Heart left ventricle (tissue), 16 donors: Measurements from ENCODE around the gene S1PR4. TPM values are rescaled to one million over a fixed set of nuclear protein-coding genes. Genes with fewer than 3 reads are reported as not detected.

Experiments used
- ATAC-seq, 4 donors: fragments of 200-7000 bp; cut with Tn5 transposase; one replicate each; pipeline ENCODE4 v1.9.1; 2020 to 2022; ENCODE audit warnings: moderate library complexity in 4 of 4, mild to moderate bottlenecking in 3 of 4, moderate number of reproducible peaks in 1 of 4
- DNase-seq, 5 donors: peaks; one replicate each; pipeline ENCODE4 v3.0.0-alpha.2; 2020
- H3K27ac ChIP-seq, 12 donors: fragments of 200-600 bp; sonication (generic) in 4 of 12; one replicate each; pipeline versions ENCODE4 v1.5.0 to v1.8.0; 2016 to 2022; ENCODE audit warnings: mild to moderate bottlenecking in 2 of 12
- H3K27me3 ChIP-seq, 9 donors: fragments of 200-600 bp; sonication (generic) in 2 of 9; one replicate each; pipeline versions ENCODE4 v1.5.1 to v1.8.0; 2016 to 2022; ENCODE audit warnings: mild to moderate bottlenecking in 3 of 9
- H3K36me3 ChIP-seq, 9 donors: fragments of 200-600 bp; sonication (generic) in 2 of 9; one replicate each; pipeline versions ENCODE4 v1.5.0 to v1.8.0; 2018 to 2022; ENCODE audit warnings: mild to moderate bottlenecking in 2 of 9
- H3K4me1 ChIP-seq, 12 donors: fragments of 200-600 bp; sonication (generic) in 4 of 12; one replicate each; pipeline versions ENCODE4 v1.5.0 to v1.8.0; 2016 to 2022; ENCODE audit warnings: mild to moderate bottlenecking in 3 of 12
- H3K4me3 ChIP-seq, 12 donors: fragments of 200-600 bp; sonication (generic) in 4 of 12; one replicate each; pipeline versions ENCODE4 v1.5.0 to v1.8.0; 2017 to 2022; ENCODE audit warnings: mild to moderate bottlenecking in 9 of 12, moderate library complexity in 4 of 12
- H3K9me3 ChIP-seq, 12 donors: fragments of 200-600 bp; sonication (generic) in 4 of 12; one replicate each; pipeline versions ENCODE4 v1.5.0 to v1.8.0; 2016 to 2022; ENCODE audit warnings: mild to moderate bottlenecking in 1 of 12
- POLR2A ChIP-seq, 2 donors: fragments of 450-650 bp; IDR thresholded peaks; one replicate each; pipeline ENCODE4 v1.6.1; 2017; ENCODE audit warnings: antibody characterized with exemption in 2 of 2, mild to moderate bottlenecking in 2 of 2, moderate library complexity in 2 of 2
- WGBS, 4 donors: extraction: QIAGEN DNeasy Blood & Tissue Kit in 2 of 4; methylation state at CpG; one replicate each; pipeline versions ENCODE4 v1.1.5 to v1.1.7; 2013 to 2018; 5-methylcytosine and 5-hydroxymethylcytosine counted together
- intact Hi-C, 10 donors: fragments of 100-400 bp; cut with DNase I; formaldehyde crosslinking; loops; one replicate each; pipeline versions ENCODE4 v1.11.1 to v1.14.2; 2022
- polyA plus RNA-seq, 2 donors: library from polyadenylated mRNA; stranded (reverse); fragments of 200-250 nt; gene quantifications; one replicate each; pipeline ENCODE4 v1.2.3, GENCODE V29; 2013
- total RNA-seq, 9 donors: library from RNA; depleted of rRNA in 2 of 9; stranded (reverse); fragments of >200 nt in 2 of 9; fragmentation: NEBNext Ultra II Directional in 3 of 9; extraction: Animal tissue kit (Norgen Biotek cat#: 25700) in 3 of 9; gene quantifications; one replicate each; pipeline versions ENCODE4 v1.1.0 to v1.2.4, GENCODE V29; 2016 to 2023
- TF ChIP-seq, protein P1 (sequence below), 12 donors: fragments of 200-600 bp; sonication (generic) in 4 of 12; IDR thresholded peaks; one replicate each; pipeline versions ENCODE4 v1.5.0 to v1.8.0; 2018 to 2022; ENCODE audit warnings: antibody characterized with exemption in 12 of 12, mild to moderate bottlenecking in 5 of 12
- donor health status: ischemic (EF 13 %, LVEDD 7.1; RV severe dilation, severe dysfunction).
- donor health status: healthy with polysubstance abuse.
- donor health status: DM: no; HTN: yes; CAD: no.
- donor health status: DM: no; HTN: no; CAD: no.
- donor health status: ischemic (EF 25% LVEDD 6.9; RV normal size, moderate dysfunction).
- donor health status: ischemic (EF 25% LVEDD 5.7; RV mildly dilated, moderate dysfunction).
- donor health status: healthy.
- donor health status: DM: yes; HTN: yes; CAD: no.
- donor health status: ischemic (EF 35%, LVEDD 5.7; RV mildly dilated, moderate dysfunction).
- donor health status: nonischemic (EF 11% LVEDD 7.7; RV severe dilation, severe dysfunction).
- donor health status: DM: yes; HTN: yes; CAD: no.
- donor health status: PGD.
- donor health status: ischemic (EF 29% LVEDD 5.4; RV normal size, mild dysfunction).
- donor health status: nonischemic (EF 23%, LVEDD 6.1; RV moderate dilation, normal function).

S1PR4 gene
- total and polyA plus RNA-seq, 11 donors = 0.35 to 5.5 (median 1.4) TPM

DNA sequence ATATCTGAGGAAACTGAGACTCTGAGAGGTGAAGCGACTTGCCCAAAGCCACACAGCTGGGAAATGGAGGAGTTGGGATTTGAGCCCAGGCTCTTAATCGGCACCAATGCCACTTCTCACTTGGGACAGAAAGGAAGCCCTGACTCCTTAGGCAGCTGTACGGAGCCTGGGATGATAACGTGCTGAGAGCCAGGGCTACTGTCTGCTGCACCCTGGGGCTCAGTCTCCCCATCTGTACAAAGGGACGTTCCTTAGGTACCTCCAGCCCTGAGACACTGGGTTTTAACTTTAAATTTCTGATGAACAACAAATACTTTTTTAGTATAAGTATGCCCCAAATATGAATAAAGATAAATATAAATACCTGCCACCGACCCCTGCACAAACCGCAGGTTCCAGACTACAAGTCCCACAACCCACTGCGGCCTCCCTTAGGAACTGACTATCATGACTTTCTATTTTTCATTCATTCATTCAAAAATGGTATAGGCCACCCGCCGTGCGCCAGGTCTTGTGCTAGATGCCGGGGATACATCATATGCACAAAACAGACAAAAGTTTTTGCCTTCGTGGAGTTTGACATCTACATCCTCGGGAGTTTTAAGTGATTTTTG lies 6.4 kb downstream of the S1PR4 start:
- no peaks in the 10 kb centered on the region for H3K27me3 ChIP-seq
- peaks cover 0 to 6% (median 0%) of the 10 kb centered on the region in 9 donors for H3K36me3 ChIP-seq
- DNase-seq (peak in 4 of 5 donors; percentile 76 to 88 (median 80)), ATAC-seq (peak; percentile 39 to 62 (median 58))
- intact Hi-C loops = no loop called here
- 13 to 15% (median 14%) methylated on average over 14 of the region's 14 CpGs for WGBS, 4 donors
- peak overlapping the region; percentile 22 to 100 (median 84) for H3K4me3 ChIP-seq
- peak overlapping the region in 10 of 12 donors; percentile 82 to 95 (median 91) for H3K27ac ChIP-seq
- no peak for TF ChIP-seq POLR2A (IDR thresholded peaks at IDR 0.05)
- TF ChIP-seq, protein P1, sequence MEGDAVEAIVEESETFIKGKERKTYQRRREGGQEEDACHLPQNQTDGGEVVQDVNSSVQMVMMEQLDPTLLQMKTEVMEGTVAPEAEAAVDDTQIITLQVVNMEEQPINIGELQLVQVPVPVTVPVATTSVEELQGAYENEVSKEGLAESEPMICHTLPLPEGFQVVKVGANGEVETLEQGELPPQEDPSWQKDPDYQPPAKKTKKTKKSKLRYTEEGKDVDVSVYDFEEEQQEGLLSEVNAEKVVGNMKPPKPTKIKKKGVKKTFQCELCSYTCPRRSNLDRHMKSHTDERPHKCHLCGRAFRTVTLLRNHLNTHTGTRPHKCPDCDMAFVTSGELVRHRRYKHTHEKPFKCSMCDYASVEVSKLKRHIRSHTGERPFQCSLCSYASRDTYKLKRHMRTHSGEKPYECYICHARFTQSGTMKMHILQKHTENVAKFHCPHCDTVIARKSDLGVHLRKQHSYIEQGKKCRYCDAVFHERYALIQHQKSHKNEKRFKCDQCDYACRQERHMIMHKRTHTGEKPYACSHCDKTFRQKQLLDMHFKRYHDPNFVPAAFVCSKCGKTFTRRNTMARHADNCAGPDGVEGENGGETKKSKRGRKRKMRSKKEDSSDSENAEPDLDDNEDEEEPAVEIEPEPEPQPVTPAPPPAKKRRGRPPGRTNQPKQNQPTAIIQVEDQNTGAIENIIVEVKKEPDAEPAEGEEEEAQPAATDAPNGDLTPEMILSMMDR (IDR thresholded peaks at IDR 0.05) = no peak
- peaks cover 3 to 56% (median 14%) of the 10 kb centered on the region in 12 donors for H3K4me1 ChIP-seq
- H3K9me3 ChIP-seq = no peaks in the 10 kb centered on the region

DNA sequence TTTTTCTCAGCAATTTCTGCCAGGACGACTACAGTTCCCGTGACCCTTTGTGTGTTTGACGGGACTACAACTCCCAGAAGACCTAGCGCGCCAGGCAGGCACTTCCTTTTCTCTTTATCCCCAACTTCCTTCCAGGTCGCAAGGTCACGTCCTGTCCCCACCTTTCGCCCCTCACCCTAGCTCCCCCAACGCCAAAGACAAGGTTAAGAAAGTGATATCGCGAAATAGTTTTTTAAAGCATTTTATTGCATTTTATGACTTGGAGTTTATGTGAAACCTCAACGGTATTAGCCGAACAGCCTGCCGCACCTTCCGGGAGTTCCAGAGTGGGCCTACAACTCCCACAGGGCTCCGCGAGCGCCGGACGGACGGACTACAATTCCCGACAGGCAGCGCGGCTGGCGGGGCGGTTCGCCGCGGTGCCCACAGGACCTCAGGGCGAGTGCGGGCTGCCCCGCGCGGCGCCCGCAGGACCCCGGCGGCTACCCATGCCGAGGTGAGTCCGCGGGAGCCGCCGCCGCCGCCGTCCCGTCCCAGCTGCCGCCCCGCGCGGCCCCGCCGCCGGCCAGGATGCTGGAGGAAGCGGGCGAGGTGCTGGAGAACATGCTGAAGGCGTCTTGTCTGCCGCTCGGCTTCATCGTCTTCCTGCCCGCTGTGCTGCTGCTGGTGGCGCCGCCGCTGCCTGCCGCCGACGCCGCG lies 7.0 kb downstream of the S1PR4 start, which contains the start of gene NCLN:
Gene NCLN (plus strand): TSS at position 470 of the 699 bp plus-strand sequence. CDS start 101 bp downstream, at position 571.
- Histone ChIP-seq H3K4me3 (peak within 1 kb of the TSS; percentile 70 to 100 (median 86)), H3K9me3 (no peaks in the 10 kb centered on the region), H3K27me3 (no peaks in the 10 kb centered on the region), H3K36me3 (peaks cover 0 to 6% (median 0%) of the 10 kb centered on the region in 9 donors), H3K4me1 (peaks cover 3 to 55% (median 14%) of the 10 kb centered on the region in 12 donors), H3K27ac (peak within 1 kb of the TSS; percentile 64 to 95 (median 90))
- ATAC-seq (peak; percentile 95 to 98 (median 96)), DNase-seq (peak; percentile 95 to 98 (median 95))
- 0 to 1% (median 0%) methylated on average over 32 to 69 of the region's 69 CpGs for WGBS, 4 donors
- TF ChIP-seq, protein P1 (IDR thresholded peaks at IDR 0.05) = no peak
- TF ChIP-seq POLR2A (IDR thresholded peaks at IDR 0.05) = peak in 1 of 2 donors; percentile 39
- intact Hi-C loops = no loop called here

DNA sequence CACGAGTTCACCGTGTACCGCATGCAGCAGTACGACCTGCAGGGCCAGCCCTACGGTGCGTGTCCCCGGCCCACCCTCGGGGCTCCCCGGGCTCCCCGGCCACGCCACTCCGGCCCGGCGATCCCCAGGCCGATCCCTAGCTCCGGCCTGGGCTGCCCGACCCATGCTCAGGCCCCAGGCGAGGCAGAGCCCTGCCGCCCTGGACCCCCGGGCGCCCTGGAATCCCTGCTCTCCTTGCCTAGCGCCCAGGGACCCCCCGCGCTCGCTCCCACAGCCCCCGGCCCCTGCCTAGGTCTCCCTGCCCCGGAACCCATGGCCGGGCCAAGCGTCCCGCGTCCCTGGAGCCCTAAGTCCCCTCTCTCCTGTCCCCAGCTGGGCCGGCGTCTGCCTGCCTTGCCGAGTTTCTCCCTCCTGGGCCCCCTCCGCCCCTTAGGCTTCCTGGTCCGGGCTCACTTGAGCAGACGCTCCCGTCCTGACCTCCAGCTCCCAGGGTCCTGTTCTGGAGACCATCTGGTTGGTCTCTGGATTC lies 7.7 kb downstream of the S1PR4 start:
- Histone ChIP-seq H3K27me3 (no peaks in the 10 kb centered on the region), H3K36me3 (peaks cover 0 to 6% (median 0%) of the 10 kb centered on the region in 9 donors), H3K4me3 (peak overlapping the region; percentile 70 to 100 (median 86)), H3K27ac (peak overlapping the region; percentile 64 to 95 (median 90)), H3K4me1 (peaks cover 3 to 50% (median 14%) of the 10 kb centered on the region in 12 donors), H3K9me3 (no peaks in the 10 kb centered on the region)
- 0 to 1% (median 1%) methylated on average over 8 to 38 of the region's 38 CpGs for WGBS, 4 donors
- intact Hi-C loops = no loop called here
- DNase-seq = peak in 1 of 5 donors; percentile 31
- TF ChIP-seq POLR2A (IDR thresholded peaks at IDR 0.05) = no peak
- TF ChIP-seq, protein P1 (IDR thresholded peaks at IDR 0.05) = no peak
- ATAC-seq = peak in 2 of 4 donors; percentile 22 to 33
